ENCODE results near the gene RPP40.
"Not testable (repeated sequence)": the region's sequence is repeated elsewhere in the genome, so short reads cannot be mapped to it uniquely, and the experiment has no call there.

RPP40 gene

GRCh38 chr6:5003604-5004372 lies at the start of gene RPP40:
Gene RPP40 (minus strand): TSS chr6:5004037. CDS start chr6:5004002, 35 bp downstream.
- in situ Hi-C loops (cut with MboI; ENCODE audit: low sequenced_read_pairs), result no loop called here

GRCh38 chr6:5053038-5053437 lies 49.2 kb upstream of the RPP40 start:
- in situ Hi-C loops (cut with MboI; ENCODE audit: low sequenced_read_pairs), result no loop called here

GRCh38 chr6:5051394-5051793 lies 47.6 kb upstream of the RPP40 start:
- in situ Hi-C loops (cut with MboI; ENCODE audit: low sequenced_read_pairs), result no loop called here

GRCh38 chr6:5050009-5050408 lies 46.2 kb upstream of the RPP40 start:
- in situ Hi-C loops (cut with MboI; ENCODE audit: low sequenced_read_pairs), result no loop called here

GRCh38 chr6:5046430-5046829 lies 42.6 kb upstream of the RPP40 start:
- in situ Hi-C loops (cut with MboI; ENCODE audit: low sequenced_read_pairs), result no loop called here

- in situ Hi-C loops (cut with MboI; ENCODE audit: low sequenced_read_pairs), result no loop called here
Measured at GRCh38 chr6:5045416-5045815, 41.6 kb upstream of the RPP40 start.

GRCh38 chr6:5044866-5045265 lies 41.0 kb upstream of the RPP40 start:
- in situ Hi-C loops (cut with MboI; ENCODE audit: low sequenced_read_pairs), result no loop called here

- in situ Hi-C loops (cut with MboI; ENCODE audit: low sequenced_read_pairs), result no loop called here
Measured at GRCh38 chr6:5042436-5042835, 38.6 kb upstream of the RPP40 start.

- in situ Hi-C loops (cut with MboI; ENCODE audit: low sequenced_read_pairs), result no loop called here
Measured at GRCh38 chr6:5041955-5042354, 38.1 kb upstream of the RPP40 start.

- in situ Hi-C loops (cut with MboI; ENCODE audit: low sequenced_read_pairs), result no loop called here
Measured at GRCh38 chr6:5036269-5036668, 32.4 kb upstream of the RPP40 start.

- in situ Hi-C loops (cut with MboI; ENCODE audit: low sequenced_read_pairs), result no loop called here
Measured at GRCh38 chr6:5034736-5035135, 30.9 kb upstream of the RPP40 start.

- in situ Hi-C loops (cut with MboI; ENCODE audit: low sequenced_read_pairs), result no loop called here
Measured at GRCh38 chr6:5034328-5034727, 30.5 kb upstream of the RPP40 start.

- in situ Hi-C loops (cut with MboI; ENCODE audit: low sequenced_read_pairs), result not testable (repeated sequence)
Measured at GRCh38 chr6:5033214-5033904, 29.5 kb upstream of the RPP40 start.

- in situ Hi-C loops (cut with MboI; ENCODE audit: low sequenced_read_pairs), result not testable (repeated sequence)
Measured at GRCh38 chr6:5032706-5033105, 28.9 kb upstream of the RPP40 start.

GRCh38 chr6:5031150-5031549 lies 27.3 kb upstream of the RPP40 start:
- in situ Hi-C loops (cut with MboI; ENCODE audit: low sequenced_read_pairs), result no loop called here

GRCh38 chr6:5030596-5031136 lies 26.8 kb upstream of the RPP40 start:
- in situ Hi-C loops (cut with MboI; ENCODE audit: low sequenced_read_pairs), result no loop called here

GRCh38 chr6:5029609-5030008 lies 25.8 kb upstream of the RPP40 start:
- in situ Hi-C loops (cut with MboI; ENCODE audit: low sequenced_read_pairs), result no loop called here

- in situ Hi-C loops (cut with MboI; ENCODE audit: low sequenced_read_pairs), result no loop called here
Measured at GRCh38 chr6:5028921-5029320, 25.1 kb upstream of the RPP40 start.

GRCh38 chr6:5028301-5028700 lies 24.5 kb upstream of the RPP40 start:
- in situ Hi-C loops (cut with MboI; ENCODE audit: low sequenced_read_pairs), result no loop called here

- in situ Hi-C loops (cut with MboI; ENCODE audit: low sequenced_read_pairs), result no loop called here
Measured at GRCh38 chr6:5025911-5026819, 22.3 kb upstream of the RPP40 start.

- in situ Hi-C loops (cut with MboI; ENCODE audit: low sequenced_read_pairs), result no loop called here
Measured at GRCh38 chr6:5023923-5024322, 20.1 kb upstream of the RPP40 start.
